A673 (cell line): ENCODE results near the gene MAN2A2. TPM values are rescaled to one million over a fixed set of nuclear protein-coding genes. Genes with fewer than 3 reads are reported as not detected.

Experiments
- BruUV-seq: library from RNA; stranded (reverse); fragments of 400-500 nt; replicated peaks from 2 replicates; lab custom pipeline; 2021; lab: Mats Ljungman, UMichigan
- CTCF ChIA-PET: fragments of 300-600 bp; sonication (Branson Sonifier 250); formaldehyde crosslinking; loops from one replicate; lab custom pipeline; 2022; ENCODE audit warnings: antibody characterized with exemption; lab: Charles Lee
- POLR2A ChIA-PET: fragments of 300-600 bp; sonication (Branson Sonifier 250); formaldehyde crosslinking; loops from one replicate; lab custom pipeline; 2022; ENCODE audit warnings: antibody characterized with exemption; ENCODE audit not compliant: low non-redundant PET; lab: Charles Lee
- DNase-seq: peaks from one replicate; pipeline ENCODE4 v3.0.0-alpha.2; 2015; ENCODE audit warnings: low spot score
- H3K27ac ChIP-seq: fragments of 200-600 bp; sonication (generic); 2 replicates; pipeline ENCODE4 v1.5.1; 2016; ENCODE audit warnings: mixed run types, low read depth, mild to moderate bottlenecking, mixed read lengths, antibody characterized with exemption, low read length; ENCODE audit not compliant: poor library complexity, severe bottlenecking
- H3K27me3 ChIP-seq: fragments of 200-600 bp; sonication (generic); replicated peaks from 2 replicates; pipeline ENCODE4 v1.6.1; 2017; ENCODE audit warnings: mixed run types, low read depth, mild to moderate bottlenecking, mixed read lengths, antibody characterized with exemption, low read length; ENCODE audit not compliant: insufficient read depth, poor library complexity
- H3K36me3 ChIP-seq: fragments of 200-600 bp; sonication (generic); 2 replicates; pipeline ENCODE4 v1.6.1; 2016; ENCODE audit warnings: mixed run types, mild to moderate bottlenecking, mixed read lengths, antibody characterized with exemption, low read length; ENCODE audit not compliant: insufficient read depth, poor library complexity, severe bottlenecking
- H3K4me1 ChIP-seq: fragments of 200-600 bp; sonication (generic); 2 replicates; pipeline ENCODE4 v1.6.1; 2017; ENCODE audit warnings: mixed run types, mild to moderate bottlenecking, mixed read lengths, antibody characterized with exemption, low read length; ENCODE audit not compliant: insufficient read depth, poor library complexity, severe bottlenecking
- H3K4me3 ChIP-seq: fragments of 200-600 bp; sonication (generic); 2 replicates; pipeline ENCODE4 v1.5.1; 2016; ENCODE audit warnings: low read depth, mixed run types, mild to moderate bottlenecking, mixed read lengths, low read length; ENCODE audit not compliant: poor library complexity, severe bottlenecking
- H3K9me3 ChIP-seq: fragments of 200-600 bp; sonication (generic); 2 replicates; pipeline ENCODE4 v1.6.1; 2016; ENCODE audit warnings: mixed run types, low read depth, mild to moderate bottlenecking, mixed read lengths, antibody characterized with exemption, low read length; ENCODE audit not compliant: poor library complexity, severe bottlenecking
- EZH2 ChIP-seq: fragments of 200-600 bp; sonication (generic); IDR thresholded peaks from 2 replicates; pipeline ENCODE4 v1.6.1; 2017; ENCODE audit warnings: borderline replicate concordance, low read depth, mild to moderate bottlenecking, mixed read lengths, antibody characterized with exemption, low read length; ENCODE audit not compliant: poor library complexity, severe bottlenecking
- intact Hi-C: fragments of 100-400 bp; cut with micrococcal nuclease; formaldehyde crosslinking; loops from one replicate; pipeline ENCODE4 v1.10.0; 2022; ENCODE audit not compliant: unreplicated experiment
- total RNA-seq: library from RNA; stranded (reverse); gene quantifications from 2 replicates; pipeline ENCODE4 v1.2.3, GENCODE V29; 2021
- TF ChIP-seq, protein P1 (sequence below): fragments of 300-800, 200-600 bp; sonication (generic); conservative IDR thresholded peaks from 2 replicates; pipeline ENCODE4 v1.5.1; 2017; ENCODE audit warnings: low read depth, mild to moderate bottlenecking, antibody characterized with exemption, low read length, moderate library complexity, mixed read lengths

Gene MAN2A2
- total RNA-seq, 1 experiment from 2014 or later, result 75.7 TPM

DNA sequence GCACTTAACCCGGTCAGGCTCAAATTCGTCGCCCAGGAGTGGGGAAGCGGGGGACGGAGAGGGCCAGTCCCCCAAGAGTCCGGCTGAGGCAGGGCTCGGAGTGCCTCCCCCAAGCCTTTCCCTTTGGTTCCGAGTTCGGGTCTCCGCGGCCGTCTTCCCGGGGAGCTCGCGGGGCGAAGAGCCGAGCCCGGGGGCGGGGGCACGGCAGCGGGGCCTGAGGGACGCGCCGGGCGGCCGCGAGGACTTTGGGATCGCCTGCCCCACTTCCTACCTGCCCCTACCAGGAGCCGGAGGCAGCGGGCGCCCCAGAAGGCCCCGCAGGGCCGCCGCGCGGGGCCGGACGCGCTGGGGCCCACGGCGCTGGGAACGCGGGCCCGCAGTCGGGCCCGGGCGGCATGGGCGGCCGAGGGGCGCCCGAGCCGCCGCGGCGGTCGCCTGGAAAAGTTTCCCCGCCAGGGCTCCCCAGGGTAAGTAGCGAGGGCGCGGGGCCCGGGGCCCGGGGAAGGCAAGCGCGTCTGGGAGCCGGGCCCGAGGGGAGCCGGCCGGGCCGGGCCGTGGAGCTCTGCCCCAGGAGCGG, 31.9 kb upstream of the MAN2A2 start:
- peak; percentile 56 for DNase-seq
- Histone ChIP-seq H3K36me3 (peaks cover 4% of the 10 kb centered on the region), H3K4me3 (peak overlapping the region; percentile 86), H3K4me1 (peaks cover 45% of the 10 kb centered on the region), H3K9me3 (no peaks in the 10 kb centered on the region), H3K27ac (peak overlapping the region; percentile 90), H3K27me3 (no peaks in the 10 kb centered on the region)
- no TSS peak for BruUV-seq
- CTCF ChIA-PET, result interaction anchor here (0.6 to 1.1 kb wide), 2 partner anchors 60 to 1134 kb away, joined by 3 to 4 read pairs; no protein-coding TSS in a partner anchor
- intact Hi-C loops, result loop anchor here (2.0 to 5.0 kb wide), 2 partner anchors 32 to 209 kb away; no protein-coding TSS in a partner anchor
- POLR2A ChIA-PET, result no interaction called here
- no peak for TF ChIP-seq EZH2
- TF ChIP-seq, protein P1, sequence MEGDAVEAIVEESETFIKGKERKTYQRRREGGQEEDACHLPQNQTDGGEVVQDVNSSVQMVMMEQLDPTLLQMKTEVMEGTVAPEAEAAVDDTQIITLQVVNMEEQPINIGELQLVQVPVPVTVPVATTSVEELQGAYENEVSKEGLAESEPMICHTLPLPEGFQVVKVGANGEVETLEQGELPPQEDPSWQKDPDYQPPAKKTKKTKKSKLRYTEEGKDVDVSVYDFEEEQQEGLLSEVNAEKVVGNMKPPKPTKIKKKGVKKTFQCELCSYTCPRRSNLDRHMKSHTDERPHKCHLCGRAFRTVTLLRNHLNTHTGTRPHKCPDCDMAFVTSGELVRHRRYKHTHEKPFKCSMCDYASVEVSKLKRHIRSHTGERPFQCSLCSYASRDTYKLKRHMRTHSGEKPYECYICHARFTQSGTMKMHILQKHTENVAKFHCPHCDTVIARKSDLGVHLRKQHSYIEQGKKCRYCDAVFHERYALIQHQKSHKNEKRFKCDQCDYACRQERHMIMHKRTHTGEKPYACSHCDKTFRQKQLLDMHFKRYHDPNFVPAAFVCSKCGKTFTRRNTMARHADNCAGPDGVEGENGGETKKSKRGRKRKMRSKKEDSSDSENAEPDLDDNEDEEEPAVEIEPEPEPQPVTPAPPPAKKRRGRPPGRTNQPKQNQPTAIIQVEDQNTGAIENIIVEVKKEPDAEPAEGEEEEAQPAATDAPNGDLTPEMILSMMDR, result no peak

DNA sequence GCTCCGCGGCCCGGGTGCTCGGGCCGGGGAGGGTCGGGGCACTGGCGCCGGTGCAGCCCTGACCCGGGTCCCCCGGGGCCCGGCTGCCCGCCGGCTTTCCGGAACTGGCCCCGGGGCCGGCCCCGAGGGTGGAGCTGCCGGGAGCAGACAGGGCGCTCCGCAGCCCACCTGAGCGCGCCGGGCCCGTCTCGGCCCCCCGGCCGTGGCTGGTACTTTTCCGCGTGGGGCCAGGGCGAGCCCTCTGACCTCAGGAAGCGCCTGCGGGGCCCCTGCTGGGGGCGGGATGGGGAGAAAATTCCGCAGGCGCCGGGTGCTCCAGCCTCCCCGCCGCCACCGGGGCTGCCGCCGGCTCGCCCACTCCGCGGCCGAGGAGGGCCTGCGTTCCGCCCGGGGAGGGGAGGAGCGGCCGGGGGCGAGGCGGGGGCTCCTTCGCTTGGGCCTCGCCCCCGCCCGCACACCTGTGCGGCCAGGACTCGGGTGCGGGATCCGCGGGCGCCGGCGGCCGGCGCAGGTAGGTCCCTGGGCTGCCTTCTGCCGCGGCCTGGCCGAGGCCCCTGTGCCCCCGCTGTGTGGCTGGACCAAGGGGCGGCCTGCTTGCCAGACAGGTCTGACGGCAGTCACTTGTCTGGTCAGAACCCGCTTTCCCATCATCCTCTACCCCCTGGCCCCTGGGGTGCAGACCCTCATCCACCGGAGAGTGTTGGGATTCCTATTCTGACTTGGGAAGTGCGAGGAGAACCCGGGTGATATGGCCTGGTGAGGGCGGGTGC, 31.2 kb upstream of the MAN2A2 start:
- BruUV-seq, result no TSS peak
- ChIA-PET CTCF (no interaction called here), POLR2A (interaction anchor here (0.6 kb wide), 1 partner anchor 16 kb away, joined by 5 read pairs; no protein-coding TSS in a partner anchor)
- TF ChIP-seq, protein P1, result no peak
- no peak for TF ChIP-seq EZH2
- Histone ChIP-seq H3K4me3 (peak overlapping the region; percentile 86), H3K9me3 (no peaks in the 10 kb centered on the region), H3K4me1 (peaks cover 45% of the 10 kb centered on the region), H3K27ac (peak overlapping the region; percentile 90), H3K36me3 (peaks cover 11% of the 10 kb centered on the region), H3K27me3 (no peaks in the 10 kb centered on the region)
- DNase-seq, result no peak
- intact Hi-C loops, result loop anchor here (2.0 to 5.0 kb wide), 2 partner anchors 33 to 210 kb away; no protein-coding TSS in a partner anchor

DNA sequence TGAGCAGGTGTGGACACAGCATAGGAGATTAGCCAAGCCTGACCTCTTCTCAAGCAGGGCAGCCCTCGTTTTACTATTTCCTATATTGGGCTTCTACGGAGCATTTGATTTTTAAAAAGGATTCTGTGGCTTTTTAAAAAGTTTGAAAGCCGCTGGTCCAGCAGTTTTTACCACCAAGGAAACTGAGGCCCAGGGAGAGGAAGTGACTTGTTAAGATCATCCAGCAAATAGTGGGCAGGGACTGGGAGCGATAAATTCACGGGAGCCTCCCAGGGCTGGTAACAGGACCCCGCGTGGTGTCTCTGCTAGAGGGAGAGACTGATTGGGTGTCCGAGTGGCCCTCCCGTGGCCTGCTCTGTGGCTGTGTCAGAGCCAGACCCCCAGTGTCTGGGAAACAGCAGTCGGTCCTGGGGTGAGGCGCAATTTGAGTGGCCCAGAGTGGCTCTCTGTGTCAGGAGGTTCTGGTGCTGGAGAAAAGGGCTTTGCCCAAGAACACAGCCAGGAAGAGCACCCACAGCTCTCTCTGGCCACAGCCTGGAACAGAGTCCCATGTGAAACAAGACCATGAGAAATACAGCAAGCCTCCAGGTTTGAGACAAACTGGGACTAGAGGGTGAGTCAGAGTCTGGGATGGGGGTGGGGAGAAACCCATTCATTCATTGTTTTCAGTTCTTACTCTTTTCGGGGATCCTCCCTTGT, 30.5 kb upstream of the MAN2A2 start:
- Histone ChIP-seq H3K27ac (peak overlapping the region; percentile 90), H3K4me3 (peak overlapping the region; percentile 86), H3K27me3 (no peaks in the 10 kb centered on the region), H3K9me3 (no peaks in the 10 kb centered on the region), H3K36me3 (peaks cover 18% of the 10 kb centered on the region), H3K4me1 (peaks cover 45% of the 10 kb centered on the region)
- TSS peak; percentile 39 for BruUV-seq
- CTCF ChIA-PET, result interaction anchor here (1.4 kb wide), 1 partner anchor 13 kb away, joined by 17 read pairs; no protein-coding TSS in a partner anchor
- intact Hi-C loops, result loop anchor here (5.0 kb wide), 1 partner anchor 210 kb away; no protein-coding TSS in a partner anchor
- no peak for TF ChIP-seq EZH2
- TF ChIP-seq, protein P1, result no peak
- peak; percentile 66 for DNase-seq
- POLR2A ChIA-PET, result no interaction called here
